ENCODE results near the gene MYH9. TPM values are rescaled to one million over a fixed set of nuclear protein-coding genes. Genes with fewer than 3 reads are reported as not detected.

The MYH9 gene
- total RNA-seq, 8 experiments from 2014 or later = 10.0 to 119 (median 53.1) TPM

- Histone ChIP-seq H3K4me3 (no peak overlapping the region), H3K4me1 (replicated peaks in 1 of 2) (peaks cover 0 to 10% of the 10 kb centered on the region in 2 donors), H3K27ac (no peak overlapping the region)
- in situ Hi-C loops (cut with MboI; ENCODE audit: low pct_unique_long_range_greater_than_20kb in 2 of 9, low sequenced_read_pairs in 9 of 9, unreplicated experiment in 9 of 9) = no loop called here
- no peak for ATAC-seq (replicated peaks in 6 of 8)
- WGBS, 10 experiments = 10 to 100% (median 80%) methylated on average over 1 to 5 of the region's 6 CpGs; no CpG with 5 or more reads in 1 of the 10 experiments
These were observed 48.3 kb downstream of the MYH9 start for GRCh38 chr22:36339171-36340065.

- in situ Hi-C loops (cut with MboI; ENCODE audit: low pct_unique_long_range_greater_than_20kb in 2 of 9, low sequenced_read_pairs in 9 of 9, unreplicated experiment in 9 of 9) = no loop called here
- Histone ChIP-seq H3K4me1 (replicated peaks in 1 of 2) (peaks cover 5 to 10% of the 10 kb centered on the region in 2 donors), H3K4me3 (no peak overlapping the region), H3K27ac (no peak overlapping the region)
- no peak for ATAC-seq (replicated peaks in 6 of 8)
- 20 to 81% (median 62%) methylated on average over 1 to 7 of the region's 8 CpGs; no CpG with 5 or more reads in 2 of the 10 experiments for WGBS, 10 experiments
These were observed 50.2 kb downstream of the MYH9 start for GRCh38 chr22:36337365-36338130.

DNA sequence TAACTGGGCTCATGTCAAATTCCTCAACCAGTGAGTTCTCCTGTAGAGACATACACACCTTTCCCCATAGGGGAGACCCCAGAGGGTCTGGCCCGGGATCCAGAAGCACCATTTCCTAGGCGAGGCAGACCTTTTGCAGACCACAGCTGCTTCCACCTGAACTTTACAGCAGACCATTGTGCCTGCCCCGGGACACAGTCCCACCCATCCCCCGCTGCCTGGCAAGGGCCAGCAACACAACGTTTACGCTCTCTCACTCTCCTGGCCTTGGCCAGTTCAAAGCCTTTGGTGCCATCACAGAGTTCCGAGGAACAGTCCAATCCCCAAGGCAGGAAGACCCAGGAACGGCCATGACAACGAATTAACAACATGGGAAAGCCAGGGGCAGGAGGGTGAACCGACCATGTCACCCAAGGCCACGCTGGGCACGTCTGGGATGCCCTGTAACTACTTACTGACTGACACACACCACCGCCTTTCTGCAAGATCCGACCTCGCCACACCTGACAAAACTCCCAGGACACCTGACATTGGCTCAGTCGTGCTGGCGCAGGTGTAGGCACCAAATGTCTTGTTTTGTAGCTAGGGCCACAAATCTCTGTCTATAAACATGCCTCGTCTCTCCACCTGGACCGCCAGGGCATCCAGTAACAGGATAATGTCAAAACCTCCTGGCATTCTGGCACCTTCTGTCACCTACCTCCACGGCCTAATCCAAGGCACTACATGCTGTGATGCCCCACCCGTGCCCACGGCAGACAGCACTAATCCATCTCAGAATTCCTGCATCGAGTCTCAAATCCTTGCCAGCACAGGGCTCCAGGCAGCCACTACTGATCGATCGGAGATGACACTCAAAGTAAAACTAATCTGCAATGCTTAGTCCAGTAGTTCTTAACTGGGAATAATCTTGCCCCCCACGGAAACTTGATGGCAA lies 51.3 kb downstream of the MYH9 start:
- ATAC-seq (replicated peaks in 6 of 8) = no peak
- in situ Hi-C loops (cut with MboI; ENCODE audit: low pct_unique_long_range_greater_than_20kb in 2 of 9, low sequenced_read_pairs in 9 of 9, unreplicated experiment in 9 of 9) = no loop called here
- Histone ChIP-seq H3K27ac (no peak overlapping the region), H3K4me3 (no peak overlapping the region), H3K4me1 (replicated peaks in 1 of 2) (peaks cover 13 to 15% of the 10 kb centered on the region in 2 donors)
- WGBS, 10 experiments = 50 to 100% (median 88%) methylated on average over 1 to 14 of the region's 26 CpGs; no CpG with 5 or more reads in 2 of the 10 experiments

DNA sequence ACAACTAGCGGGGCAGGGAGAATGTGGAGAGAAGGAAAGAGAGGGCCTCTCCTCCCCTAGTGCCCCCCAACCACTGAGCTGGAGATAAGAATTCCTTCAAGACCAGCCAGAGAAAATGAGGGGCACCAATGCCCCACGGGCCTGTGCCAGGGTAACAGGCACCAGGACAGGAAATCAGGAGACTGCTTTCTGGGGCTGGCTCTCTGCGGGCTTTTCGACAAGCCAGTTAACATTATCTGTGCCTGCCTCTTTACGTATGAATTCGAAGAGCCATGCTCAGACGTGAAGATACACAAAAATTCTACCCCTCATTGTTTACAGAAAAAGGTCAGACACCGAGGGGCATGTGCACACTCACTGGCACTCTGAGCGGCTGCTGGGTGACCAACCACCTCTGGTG lies 52.1 kb downstream of the MYH9 start:
- Histone ChIP-seq H3K27ac (peak overlapping the region in 1 of 2 donors; percentile 43), H3K4me3 (no peak overlapping the region), H3K4me1 (replicated peaks in 1 of 2) (peaks cover 17 to 23% of the 10 kb centered on the region in 2 donors)
- in situ Hi-C loops (cut with MboI; ENCODE audit: low pct_unique_long_range_greater_than_20kb in 2 of 9, low sequenced_read_pairs in 9 of 9, unreplicated experiment in 9 of 9) = no loop called here
- 0 to 100% (median 90%) methylated on average over 1 to 7 of the region's 9 CpGs; no CpG with 5 or more reads in 1 of the 10 experiments for WGBS, 10 experiments
- ATAC-seq (replicated peaks in 6 of 8) = no peak

DNA sequence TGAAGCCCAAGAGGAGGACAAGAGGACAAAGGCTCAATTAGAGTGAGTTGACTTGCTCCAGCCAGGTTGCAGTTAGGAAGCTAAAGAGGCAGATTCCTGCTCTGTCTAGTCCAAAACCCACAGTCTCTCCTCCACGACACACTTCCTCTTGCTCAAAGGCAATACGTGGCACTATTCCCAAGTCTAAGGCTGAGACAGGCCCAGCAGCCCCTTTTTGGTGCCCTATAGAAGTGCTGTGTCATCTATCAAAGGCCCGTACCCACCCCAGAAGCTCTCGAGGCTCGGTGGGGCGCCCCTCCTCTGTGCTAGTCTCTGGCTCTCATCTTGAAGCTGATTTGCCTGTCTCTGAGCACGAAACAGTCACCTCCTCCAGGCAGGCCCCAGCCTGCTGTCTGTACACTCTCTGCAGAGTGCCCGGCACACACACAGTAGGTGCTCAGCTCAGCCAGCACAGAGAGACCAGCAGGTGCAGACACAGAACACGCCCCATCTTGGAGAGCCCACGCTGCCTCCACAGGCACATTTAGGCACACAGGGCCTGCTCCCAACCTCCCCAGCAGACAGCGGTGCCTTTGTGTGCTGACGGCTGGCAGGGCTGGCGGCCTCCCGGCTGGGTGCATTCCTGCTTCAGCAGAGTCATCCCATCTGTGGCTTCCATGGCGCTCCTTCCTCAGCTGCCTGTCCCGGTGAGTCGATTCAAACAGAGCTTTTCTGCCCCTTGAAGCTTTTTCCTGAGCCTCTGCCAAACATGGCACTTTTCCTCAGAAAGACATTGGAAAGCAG lies 52.8 kb downstream of the MYH9 start:
- 17 to 97% (median 72%) methylated on average over 2 to 6 of the region's 17 CpGs; no CpG with 5 or more reads in 6 of the 10 experiments for WGBS, 10 experiments
- Histone ChIP-seq H3K4me3 (no peak overlapping the region), H3K27ac (peak overlapping the region in 1 of 2 donors; percentile 43), H3K4me1 (replicated peaks in 1 of 2) (peaks cover 18 to 27% of the 10 kb centered on the region in 2 donors)
- peak in 5 of 8 experiments; percentile 13 to 63 (median 27) for ATAC-seq (replicated peaks in 6 of 8)
- in situ Hi-C loops (cut with MboI; ENCODE audit: low pct_unique_long_range_greater_than_20kb in 2 of 9, low sequenced_read_pairs in 9 of 9, unreplicated experiment in 9 of 9) = no loop called here

- H3K4me1 ChIP-seq (replicated peaks in 1 of 2) = peaks cover 25 to 35% of the 10 kb centered on the region in 2 donors
- WGBS, 10 experiments = 81 to 100% (median 96%) methylated on average over 1 to 18 of the region's 25 CpGs; no CpG with 5 or more reads in 1 of the 10 experiments
- no peak overlapping the region for H3K4me3 ChIP-seq
- in situ Hi-C loops (cut with MboI; ENCODE audit: low pct_unique_long_range_greater_than_20kb in 2 of 9, low sequenced_read_pairs in 9 of 9, unreplicated experiment in 9 of 9) = no loop called here
- no peak for ATAC-seq (replicated peaks in 6 of 8)
- H3K27ac ChIP-seq = no peak overlapping the region
These were observed 53.5 kb downstream of the MYH9 start for GRCh38 chr22:36334081-36334820.

- Histone ChIP-seq H3K27ac (no peak overlapping the region), H3K4me3 (no peak overlapping the region), H3K4me1 (replicated peaks in 1 of 2) (peaks cover 31 to 41% of the 10 kb centered on the region in 2 donors)
- in situ Hi-C loops (cut with MboI; ENCODE audit: low pct_unique_long_range_greater_than_20kb in 2 of 9, low sequenced_read_pairs in 9 of 9, unreplicated experiment in 9 of 9) = no loop called here
- WGBS, 10 experiments = 80 to 100% (median 93%) methylated on average over 1 to 5 of the region's 5 CpGs; no CpG with 5 or more reads in 2 of the 10 experiments
- no peak for ATAC-seq (replicated peaks in 6 of 8)
These were observed 54.1 kb downstream of the MYH9 start for GRCh38 chr22:36333644-36334043.

- H3K4me1 ChIP-seq (replicated peaks in 1 of 2) = peaks cover 34 to 46% of the 10 kb centered on the region in 2 donors
- H3K27ac ChIP-seq = no peak overlapping the region
These were observed 55.0 kb downstream of the MYH9 start for GRCh38 chr22:36332623-36333332.

DNA sequence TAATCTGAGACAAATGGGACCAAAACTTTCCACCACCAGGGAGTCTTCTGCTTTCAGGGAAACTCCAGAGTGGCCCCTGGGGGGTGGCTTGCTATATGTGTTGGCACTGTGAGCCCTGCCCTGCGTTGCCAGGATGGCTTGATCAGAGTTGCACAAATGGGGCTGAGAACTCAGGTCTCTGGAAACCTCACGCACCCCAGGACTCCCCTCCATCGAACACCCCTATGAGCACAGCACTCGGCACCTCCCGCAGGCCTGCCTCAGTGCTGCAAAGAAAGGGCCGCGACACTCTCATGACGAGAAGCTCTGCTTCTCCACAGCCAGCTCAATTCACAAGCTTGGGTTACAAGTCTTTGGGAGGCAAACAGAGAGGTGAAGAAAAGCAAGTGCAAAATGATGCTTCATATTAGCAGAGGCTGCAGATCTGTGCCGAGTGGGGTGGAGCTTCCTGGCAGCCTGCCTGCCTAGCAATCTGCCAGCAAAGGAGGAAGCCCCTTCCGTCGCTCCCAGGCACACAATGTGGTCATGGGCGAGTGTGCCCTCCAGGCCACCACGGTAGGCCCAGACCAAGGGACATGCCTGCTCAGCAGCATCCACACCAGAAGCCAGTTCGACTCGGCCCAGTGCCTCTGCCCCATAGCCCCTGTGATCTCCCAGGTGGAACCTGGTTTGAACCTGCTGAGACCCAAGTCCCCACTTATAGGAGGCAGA lies 55.7 kb downstream of the MYH9 start:
- 20 to 90% (median 57%) methylated on average over 1 to 6 of the region's 15 CpGs; no CpG with 5 or more reads in 6 of the 10 experiments for WGBS, 10 experiments

More at GRCh38 chr22:36332623-36333332, 55.0 kb downstream of the MYH9 start:
- peak in 2 of 8 experiments; percentile 1 to 12 for ATAC-seq (replicated peaks in 6 of 8)
- 0 to 90% (median 62%) methylated on average over 1 to 11 of the region's 13 CpGs; no CpG with 5 or more reads in 2 of the 10 experiments for WGBS, 10 experiments
- H3K4me3 ChIP-seq = no peak overlapping the region
- in situ Hi-C loops (cut with MboI; ENCODE audit: low pct_unique_long_range_greater_than_20kb in 2 of 9, low sequenced_read_pairs in 9 of 9, unreplicated experiment in 9 of 9) = no loop called here

DNA sequence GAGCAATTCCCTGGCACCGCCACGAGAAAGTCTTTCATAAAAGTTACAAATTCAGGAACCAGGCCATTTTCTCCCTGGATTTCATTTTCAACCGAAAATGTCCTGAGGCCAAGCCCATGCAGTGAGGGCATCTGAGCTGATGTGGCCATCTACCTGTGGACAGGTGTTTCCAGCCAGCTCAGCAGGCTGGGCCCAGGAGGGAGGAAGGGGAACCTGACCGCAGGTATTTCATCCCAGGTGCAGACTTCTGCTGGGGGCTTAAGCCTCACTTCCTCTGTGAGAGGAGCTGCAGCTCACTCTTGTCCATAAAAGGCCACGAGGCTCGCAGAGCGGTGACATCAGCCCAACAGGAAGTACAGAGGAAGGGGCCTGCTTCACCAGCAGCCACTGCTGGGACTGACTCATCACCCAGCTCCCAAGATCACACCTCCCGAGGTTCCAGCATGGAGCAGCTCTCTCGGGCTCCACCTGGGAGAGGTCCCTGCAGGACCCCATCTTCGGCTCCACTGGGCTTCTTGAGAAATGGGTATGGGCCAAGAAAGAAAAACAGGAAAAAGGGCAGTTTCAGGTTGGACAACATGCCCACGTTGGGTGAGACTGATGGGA lies 56.4 kb downstream of the MYH9 start:
- in situ Hi-C loops (cut with MboI; ENCODE audit: low pct_unique_long_range_greater_than_20kb in 2 of 9, low sequenced_read_pairs in 9 of 9, unreplicated experiment in 9 of 9) = no loop called here
- Histone ChIP-seq H3K4me1 (replicated peaks in 1 of 2) (peaks cover 27 to 46% of the 10 kb centered on the region in 2 donors), H3K4me3 (no peak overlapping the region), H3K27ac (peak overlapping the region; percentile 38 to 86)
- ATAC-seq (replicated peaks in 6 of 8) = peak; percentile 15 to 74 (median 60)
- WGBS, 10 experiments = 0 to 100% (median 55%) methylated on average over 2 to 6 of the region's 11 CpGs; no CpG with 5 or more reads in 4 of the 10 experiments

More for the DNA sequence above, 55.7 kb downstream of the MYH9 start:
- ATAC-seq (replicated peaks in 6 of 8) = peak in 3 of 8 experiments; percentile 3 to 42 (median 16)
- in situ Hi-C loops (cut with MboI; ENCODE audit: low pct_unique_long_range_greater_than_20kb in 2 of 9, low sequenced_read_pairs in 9 of 9, unreplicated experiment in 9 of 9) = no loop called here
- Histone ChIP-seq H3K4me1 (replicated peaks in 1 of 2) (peaks cover 27 to 46% of the 10 kb centered on the region in 2 donors), H3K4me3 (no peak overlapping the region), H3K27ac (peak overlapping the region in 1 of 2 donors; percentile 86)

Measured in motor neuron (in vitro differentiated cells).